ENCODE results near the gene AKAP1. TPM values are rescaled to one million over a fixed set of nuclear protein-coding genes. Genes with fewer than 3 reads are reported as not detected.

The AKAP1 gene
- total RNA-seq, 4 donors from 2014 or later: 31.0 to 36.9 (median 36.3) TPM

GRCh38 chr17:57110579-57111325 is 25.7 kb downstream of the AKAP1 start:
- no peak for TF ChIP-seq CTCF (IDR thresholded peaks at IDR 0.05; ENCODE audit: low read depth)

- TF ChIP-seq CTCF (IDR thresholded peaks at IDR 0.05; ENCODE audit: low read depth): no peak
Observed at GRCh38 chr17:57111386-57111785, 26.3 kb downstream of the AKAP1 start.

- TF ChIP-seq CTCF (IDR thresholded peaks at IDR 0.05; ENCODE audit: low read depth): no peak
Observed at GRCh38 chr17:57113011-57113410, 28.0 kb downstream of the AKAP1 start.

GRCh38 chr17:57113656-57114055 is 28.6 kb downstream of the AKAP1 start:
- TF ChIP-seq CTCF (IDR thresholded peaks at IDR 0.05; ENCODE audit: low read depth): no peak

GRCh38 chr17:57114085-57114673 is 29.1 kb downstream of the AKAP1 start:
- TF ChIP-seq CTCF (IDR thresholded peaks at IDR 0.05; ENCODE audit: low read depth): no peak

GRCh38 chr17:57115377-57115776 is 30.3 kb downstream of the AKAP1 start:
- no peak for TF ChIP-seq CTCF (IDR thresholded peaks at IDR 0.05; ENCODE audit: low read depth)

GRCh38 chr17:57115916-57116315 is 30.9 kb downstream of the AKAP1 start:
- TF ChIP-seq CTCF (IDR thresholded peaks at IDR 0.05; ENCODE audit: low read depth): no peak
